A673 (cell line): ENCODE results near the gene TMTC3. TPM values are rescaled to one million over a fixed set of nuclear protein-coding genes. Genes with fewer than 3 reads are reported as not detected.

ENCODE experiments used
- BruUV-seq: library from RNA; stranded (reverse); fragments of 400-500 nt; replicated peaks from 2 replicates; lab custom pipeline; 2021; lab: Mats Ljungman, UMichigan
- CTCF ChIA-PET: fragments of 300-600 bp; sonication (Branson Sonifier 250); formaldehyde crosslinking; loops from one replicate; lab custom pipeline; 2022; ENCODE audit warnings: antibody characterized with exemption; lab: Charles Lee
- POLR2A ChIA-PET: fragments of 300-600 bp; sonication (Branson Sonifier 250); formaldehyde crosslinking; loops from one replicate; lab custom pipeline; 2022; ENCODE audit warnings: antibody characterized with exemption; ENCODE audit not compliant: low non-redundant PET; lab: Charles Lee
- DNase-seq: peaks from one replicate; pipeline ENCODE4 v3.0.0-alpha.2; 2015; ENCODE audit warnings: low spot score
- H3K27ac ChIP-seq: fragments of 200-600 bp; sonication (generic); 2 replicates; pipeline ENCODE4 v1.5.1; 2016; ENCODE audit warnings: mixed run types, low read depth, mild to moderate bottlenecking, mixed read lengths, antibody characterized with exemption, low read length; ENCODE audit not compliant: poor library complexity, severe bottlenecking
- H3K27me3 ChIP-seq: fragments of 200-600 bp; sonication (generic); replicated peaks from 2 replicates; pipeline ENCODE4 v1.6.1; 2017; ENCODE audit warnings: mixed run types, low read depth, mild to moderate bottlenecking, mixed read lengths, antibody characterized with exemption, low read length; ENCODE audit not compliant: insufficient read depth, poor library complexity
- H3K36me3 ChIP-seq: fragments of 200-600 bp; sonication (generic); 2 replicates; pipeline ENCODE4 v1.6.1; 2016; ENCODE audit warnings: mixed run types, mild to moderate bottlenecking, mixed read lengths, antibody characterized with exemption, low read length; ENCODE audit not compliant: insufficient read depth, poor library complexity, severe bottlenecking
- H3K4me1 ChIP-seq: fragments of 200-600 bp; sonication (generic); 2 replicates; pipeline ENCODE4 v1.6.1; 2017; ENCODE audit warnings: mixed run types, mild to moderate bottlenecking, mixed read lengths, antibody characterized with exemption, low read length; ENCODE audit not compliant: insufficient read depth, poor library complexity, severe bottlenecking
- H3K4me3 ChIP-seq: fragments of 200-600 bp; sonication (generic); 2 replicates; pipeline ENCODE4 v1.5.1; 2016; ENCODE audit warnings: low read depth, mixed run types, mild to moderate bottlenecking, mixed read lengths, low read length; ENCODE audit not compliant: poor library complexity, severe bottlenecking
- H3K9me3 ChIP-seq: fragments of 200-600 bp; sonication (generic); 2 replicates; pipeline ENCODE4 v1.6.1; 2016; ENCODE audit warnings: mixed run types, low read depth, mild to moderate bottlenecking, mixed read lengths, antibody characterized with exemption, low read length; ENCODE audit not compliant: poor library complexity, severe bottlenecking
- EZH2 ChIP-seq: fragments of 200-600 bp; sonication (generic); IDR thresholded peaks from 2 replicates; pipeline ENCODE4 v1.6.1; 2017; ENCODE audit warnings: borderline replicate concordance, low read depth, mild to moderate bottlenecking, mixed read lengths, antibody characterized with exemption, low read length; ENCODE audit not compliant: poor library complexity, severe bottlenecking
- intact Hi-C: fragments of 100-400 bp; cut with micrococcal nuclease; formaldehyde crosslinking; loops from one replicate; pipeline ENCODE4 v1.10.0; 2022; ENCODE audit not compliant: unreplicated experiment
- total RNA-seq: library from RNA; stranded (reverse); gene quantifications from 2 replicates; pipeline ENCODE4 v1.2.3, GENCODE V29; 2021
- TF ChIP-seq, protein P1 (sequence below): fragments of 300-800, 200-600 bp; sonication (generic); conservative IDR thresholded peaks from 2 replicates; pipeline ENCODE4 v1.5.1; 2017; ENCODE audit warnings: low read depth, mild to moderate bottlenecking, antibody characterized with exemption, low read length, moderate library complexity, mixed read lengths

TMTC3 gene
- total RNA-seq, 1 experiment from 2014 or later: 31.6 TPM

DNA sequence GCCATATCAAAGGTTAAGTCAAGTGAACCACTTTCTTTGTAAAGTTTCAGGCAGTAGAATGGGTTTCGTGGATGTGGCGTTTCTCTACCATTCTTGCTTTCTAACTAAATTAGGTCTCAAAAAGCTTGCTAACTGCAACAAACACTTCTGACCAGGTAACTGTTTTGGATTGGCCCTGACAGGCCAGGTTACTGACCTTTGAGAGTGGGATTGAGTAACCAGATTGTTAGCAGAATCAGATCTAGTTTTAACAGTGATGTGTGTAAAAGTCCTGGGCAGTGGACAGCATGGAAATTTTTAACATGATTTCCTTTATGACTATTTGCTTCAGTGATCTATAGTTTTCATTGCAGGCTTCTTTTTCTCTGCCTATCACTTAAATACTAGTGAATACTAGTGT is 57.9 kb downstream of the TMTC3 start:
- Histone ChIP-seq H3K27ac (no peak overlapping the region), H3K36me3 (no peaks in the 10 kb centered on the region), H3K4me1 (no peaks in the 10 kb centered on the region), H3K9me3 (peaks cover 9% of the 10 kb centered on the region), H3K27me3 (no peaks in the 10 kb centered on the region), H3K4me3 (no peak overlapping the region)
- POLR2A ChIA-PET: interaction anchor here (0.8 kb wide), 1 partner anchor 19 kb away, joined by 3 read pairs; no protein-coding TSS in a partner anchor
- TF ChIP-seq, protein P1, sequence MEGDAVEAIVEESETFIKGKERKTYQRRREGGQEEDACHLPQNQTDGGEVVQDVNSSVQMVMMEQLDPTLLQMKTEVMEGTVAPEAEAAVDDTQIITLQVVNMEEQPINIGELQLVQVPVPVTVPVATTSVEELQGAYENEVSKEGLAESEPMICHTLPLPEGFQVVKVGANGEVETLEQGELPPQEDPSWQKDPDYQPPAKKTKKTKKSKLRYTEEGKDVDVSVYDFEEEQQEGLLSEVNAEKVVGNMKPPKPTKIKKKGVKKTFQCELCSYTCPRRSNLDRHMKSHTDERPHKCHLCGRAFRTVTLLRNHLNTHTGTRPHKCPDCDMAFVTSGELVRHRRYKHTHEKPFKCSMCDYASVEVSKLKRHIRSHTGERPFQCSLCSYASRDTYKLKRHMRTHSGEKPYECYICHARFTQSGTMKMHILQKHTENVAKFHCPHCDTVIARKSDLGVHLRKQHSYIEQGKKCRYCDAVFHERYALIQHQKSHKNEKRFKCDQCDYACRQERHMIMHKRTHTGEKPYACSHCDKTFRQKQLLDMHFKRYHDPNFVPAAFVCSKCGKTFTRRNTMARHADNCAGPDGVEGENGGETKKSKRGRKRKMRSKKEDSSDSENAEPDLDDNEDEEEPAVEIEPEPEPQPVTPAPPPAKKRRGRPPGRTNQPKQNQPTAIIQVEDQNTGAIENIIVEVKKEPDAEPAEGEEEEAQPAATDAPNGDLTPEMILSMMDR: no peak
- TF ChIP-seq EZH2: no peak
- no TSS peak for BruUV-seq
- CTCF ChIA-PET: no interaction called here
- intact Hi-C loops: no loop called here
- DNase-seq: no peak

DNA sequence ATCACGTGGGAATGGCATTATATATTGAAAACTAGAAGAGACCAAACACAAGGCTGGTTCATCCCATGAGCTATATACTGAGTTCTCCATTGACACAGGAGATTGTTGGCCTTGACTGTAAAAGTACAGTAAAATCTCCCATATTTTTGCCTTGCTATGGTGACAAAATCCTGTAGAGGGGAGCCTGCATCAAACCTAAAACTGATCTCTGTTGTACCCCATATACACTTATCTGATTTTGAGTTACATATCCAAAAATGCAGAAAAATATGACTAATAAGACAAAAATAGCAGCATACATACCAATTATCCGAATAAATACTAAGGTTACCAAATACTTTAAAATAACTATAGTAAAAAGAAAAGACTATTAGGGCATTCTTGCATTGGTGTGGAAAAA is 60.4 kb downstream of the TMTC3 start:
- Histone ChIP-seq H3K27me3 (no peaks in the 10 kb centered on the region), H3K27ac (no peak overlapping the region), H3K4me3 (no peak overlapping the region), H3K4me1 (no peaks in the 10 kb centered on the region), H3K9me3 (peaks cover 9% of the 10 kb centered on the region), H3K36me3 (no peaks in the 10 kb centered on the region)
- POLR2A ChIA-PET: no interaction called here
- CTCF ChIA-PET: no interaction called here
- TF ChIP-seq EZH2: no peak
- TF ChIP-seq, protein P1: no peak
- DNase-seq: no peak
- no TSS peak for BruUV-seq
- intact Hi-C loops: no loop called here

DNA sequence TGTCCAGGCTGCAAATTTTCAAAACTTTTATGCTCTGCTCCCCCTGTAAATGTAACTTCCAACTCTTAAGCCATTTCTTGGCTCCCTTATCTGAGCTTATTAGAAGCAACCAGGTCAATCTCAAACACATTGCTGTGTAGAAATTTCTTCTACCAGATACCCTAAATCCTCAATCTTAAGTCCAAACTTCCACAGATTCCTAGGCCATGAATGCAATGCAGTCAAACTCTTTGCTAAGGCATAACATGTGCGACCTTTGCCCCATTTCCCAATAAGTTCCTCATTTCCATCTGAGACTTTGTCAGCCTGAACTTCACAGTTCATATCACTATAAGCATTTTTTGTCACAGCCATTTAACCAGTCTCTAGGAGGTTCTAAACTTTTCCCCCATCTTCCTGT is 64.5 kb downstream of the TMTC3 start:
- Histone ChIP-seq H3K36me3 (no peaks in the 10 kb centered on the region), H3K9me3 (peaks cover 13% of the 10 kb centered on the region), H3K4me1 (no peaks in the 10 kb centered on the region), H3K27ac (no peak overlapping the region), H3K4me3 (no peak overlapping the region), H3K27me3 (no peaks in the 10 kb centered on the region)
- CTCF ChIA-PET: no interaction called here
- intact Hi-C loops: no loop called here
- no TSS peak for BruUV-seq
- no peak for DNase-seq
- POLR2A ChIA-PET: interaction anchor here (0.5 kb wide), 1 partner anchor 8 kb away, joined by 7 read pairs; no protein-coding TSS in a partner anchor
- TF ChIP-seq, protein P1: no peak
- TF ChIP-seq EZH2: no peak
